ENCODE measurements around the gene AP3S2.
A peak's percentile ranks its signal among the peaks of the same experiment; 100 is the strongest.
"Not testable (repeated sequence)": the region's sequence is repeated elsewhere in the genome, so short reads cannot be mapped to it uniquely, and the experiment has no call there.

The AP3S2 gene

GRCh38 chr15:89903858-89904130, 10.0 kb upstream of the AP3S2 start:
- no peak for DNase-seq (ENCODE audit: low read depth in 2 of 2, low spot score in 1 of 2)

DNA sequence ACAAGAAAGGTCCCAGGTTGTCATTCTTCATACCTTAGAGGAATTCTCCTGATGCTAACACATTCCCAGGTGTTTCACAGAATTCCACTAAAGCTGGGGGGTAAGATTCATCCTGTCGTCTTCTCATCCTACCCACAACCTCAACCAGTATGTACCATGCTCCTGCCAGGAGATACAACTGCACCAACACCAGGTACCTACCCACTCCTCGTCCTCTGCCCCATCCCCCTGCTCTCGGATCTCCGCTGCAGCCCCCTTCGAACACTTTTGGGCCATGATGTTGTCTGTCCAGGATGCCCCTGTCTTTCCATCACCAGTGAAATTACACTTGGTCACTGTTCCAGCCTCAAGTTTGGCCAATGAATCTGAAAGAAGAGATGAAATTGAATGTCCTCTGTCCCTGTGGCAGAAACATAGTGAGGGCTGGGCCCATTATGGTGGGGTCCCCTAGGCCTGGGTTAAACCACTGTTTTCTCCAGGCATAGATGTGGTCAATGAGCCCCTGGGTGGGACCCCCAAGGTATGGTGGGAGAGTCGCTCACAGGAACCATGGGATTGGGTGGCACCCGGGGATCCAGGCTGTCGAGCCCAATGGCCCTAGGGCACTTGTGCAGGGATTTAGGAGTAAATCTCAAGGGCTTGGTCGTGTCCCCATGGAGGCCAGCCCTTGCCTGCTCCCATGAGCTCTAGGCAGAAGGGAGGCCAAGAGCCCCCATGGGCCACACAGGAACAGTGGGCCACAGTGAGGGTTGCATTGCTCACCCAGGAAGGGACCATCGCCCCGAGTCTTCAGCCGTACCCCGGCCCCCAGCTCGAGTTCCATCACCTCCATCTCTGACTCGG, 9.4 kb upstream of the AP3S2 start:
- no peak for DNase-seq (ENCODE audit: low read depth in 2 of 2, low spot score in 1 of 2)

DNA sequence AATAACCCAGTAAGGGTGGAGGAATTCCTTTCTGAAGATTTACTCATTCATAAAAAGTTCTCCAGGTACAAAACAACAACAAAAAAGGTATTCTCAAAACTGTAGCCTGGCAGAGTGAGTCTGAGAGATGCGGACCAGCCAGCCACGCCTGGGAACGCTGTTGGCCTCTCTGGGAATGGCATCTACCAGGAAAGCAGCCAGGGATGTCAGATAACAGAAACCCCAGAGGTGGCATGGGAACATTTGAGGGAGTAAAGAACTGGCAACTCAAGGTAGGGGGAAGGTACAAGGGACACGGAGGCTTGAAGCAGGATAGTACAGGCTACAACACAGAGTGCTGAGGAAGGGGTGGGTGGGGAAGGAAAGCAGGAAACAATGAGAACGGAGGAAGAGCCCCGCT, 7.1 kb upstream of the AP3S2 start:
- no peak for DNase-seq (ENCODE audit: low read depth in 2 of 2, low spot score in 1 of 2)

- no peak for DNase-seq (ENCODE audit: low read depth in 2 of 2, low spot score in 1 of 2)
Measured at GRCh38 chr15:89899951-89900567, 6.3 kb upstream of the AP3S2 start.

GRCh38 chr15:89899295-89899945, 5.6 kb upstream of the AP3S2 start:
- no peak for DNase-seq (ENCODE audit: low read depth in 2 of 2, low spot score in 1 of 2)

DNA sequence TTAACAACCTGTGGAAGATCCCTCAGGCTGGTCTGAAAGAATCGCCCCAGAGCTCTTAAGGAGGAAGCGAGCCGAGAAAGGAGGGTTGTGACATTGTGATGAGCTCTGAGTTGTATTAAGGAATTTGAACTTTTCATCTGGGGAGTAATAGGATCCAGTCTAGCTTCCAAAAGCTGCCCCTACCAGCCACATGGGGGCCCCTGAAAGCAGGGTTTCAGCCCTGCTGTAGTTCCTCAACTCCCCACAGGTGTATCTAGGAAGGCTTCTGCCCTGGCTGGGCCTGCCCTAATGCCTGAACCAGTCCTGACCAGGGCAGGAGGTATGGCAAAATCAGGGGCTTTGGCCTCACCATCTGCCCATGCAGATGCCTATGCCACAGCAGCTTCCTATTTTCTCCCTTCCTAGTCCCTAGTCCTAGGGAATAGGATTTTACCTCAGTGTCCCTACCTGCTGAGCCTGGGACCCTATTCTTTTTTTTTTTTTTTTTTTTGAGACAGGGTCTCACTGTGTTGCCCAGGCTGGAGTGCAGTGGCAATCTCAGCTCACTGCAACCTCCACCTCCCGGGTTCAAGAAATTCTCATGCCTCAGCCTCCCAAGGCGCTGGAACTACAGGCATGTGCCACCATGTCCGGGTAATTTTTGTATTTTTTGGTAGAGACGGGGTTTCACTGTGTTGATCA, 5.0 kb upstream of the AP3S2 start:
- no peak for DNase-seq (ENCODE audit: low read depth in 2 of 2, low spot score in 1 of 2)

DNA sequence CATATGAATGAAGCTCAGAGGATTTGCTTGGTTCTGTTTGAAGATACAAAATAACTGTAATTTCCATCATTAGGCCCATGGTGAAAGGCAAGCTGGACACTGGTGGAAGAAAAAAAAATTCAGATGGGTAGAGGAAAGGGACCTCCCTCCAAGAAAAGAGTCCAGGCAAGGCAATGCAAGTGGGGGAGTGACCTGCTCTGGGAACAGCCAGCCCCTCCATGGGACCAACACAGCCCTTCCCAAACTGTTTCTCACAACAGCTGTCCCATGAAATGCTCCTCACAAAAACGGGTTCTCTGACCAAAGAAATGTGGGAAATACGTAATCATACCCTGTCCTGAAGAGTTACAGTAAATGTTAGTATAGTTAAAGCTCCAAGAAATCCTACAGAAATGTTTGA, 4.4 kb upstream of the AP3S2 start:
- no peak for DNase-seq (ENCODE audit: low read depth in 2 of 2, low spot score in 1 of 2)

- DNase-seq (ENCODE audit: low read depth in 2 of 2, low spot score in 1 of 2) = no peak
Measured at GRCh38 chr15:89893027-89893426, 767 bp downstream of the AP3S2 start.

GRCh38 chr15:89888214-89888804, 5.5 kb downstream of the AP3S2 start:
- DNase-seq (ENCODE audit: low read depth in 2 of 2, low spot score in 1 of 2) = no peak

GRCh38 chr15:89885611-89886010, 8.2 kb downstream of the AP3S2 start:
- DNase-seq (ENCODE audit: low read depth in 2 of 2, low spot score in 1 of 2) = no peak

DNA sequence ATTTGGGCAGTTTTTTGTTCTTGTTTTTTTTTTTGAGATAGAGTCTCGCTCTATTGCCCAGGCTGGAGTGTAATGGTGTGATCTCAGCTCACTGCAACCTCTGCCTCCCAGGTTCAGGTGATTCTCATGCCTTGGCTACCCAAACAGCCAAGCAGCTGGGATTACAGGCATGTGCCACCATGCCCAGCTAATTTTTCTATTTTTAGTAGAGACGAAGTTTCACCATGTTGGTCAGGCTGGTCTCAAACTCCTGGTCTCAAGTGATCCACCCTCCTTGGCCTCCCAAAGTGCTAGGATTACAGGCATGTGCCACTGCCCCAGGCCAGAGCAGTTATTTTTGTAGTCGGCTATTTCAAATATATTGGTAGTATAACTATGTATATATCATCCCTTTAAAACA, 8.6 kb downstream of the AP3S2 start:
- not testable (repeated sequence) for DNase-seq (ENCODE audit: low read depth in 2 of 2, low spot score in 1 of 2)

DNA sequence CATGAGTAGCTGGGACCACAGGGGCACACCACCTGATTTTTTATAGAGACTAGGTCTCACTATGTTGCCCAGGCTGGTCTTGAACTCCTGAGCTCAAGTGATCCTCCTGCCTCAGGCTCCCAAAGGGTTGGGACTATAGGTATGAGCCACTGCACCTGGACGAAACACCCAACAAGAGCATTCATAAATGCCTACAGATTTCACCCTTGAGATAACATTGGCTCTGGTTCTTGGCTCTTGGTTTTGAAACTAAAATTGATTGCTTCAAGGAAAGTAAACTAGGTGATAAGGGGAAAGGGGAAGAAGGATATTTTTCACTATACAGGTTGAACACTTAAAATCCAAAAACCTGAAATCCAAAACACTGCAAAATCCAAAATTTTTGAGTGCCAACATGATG, 10.3 kb downstream of the AP3S2 start:
- no peak for DNase-seq (ENCODE audit: low read depth in 2 of 2, low spot score in 1 of 2)

DNA sequence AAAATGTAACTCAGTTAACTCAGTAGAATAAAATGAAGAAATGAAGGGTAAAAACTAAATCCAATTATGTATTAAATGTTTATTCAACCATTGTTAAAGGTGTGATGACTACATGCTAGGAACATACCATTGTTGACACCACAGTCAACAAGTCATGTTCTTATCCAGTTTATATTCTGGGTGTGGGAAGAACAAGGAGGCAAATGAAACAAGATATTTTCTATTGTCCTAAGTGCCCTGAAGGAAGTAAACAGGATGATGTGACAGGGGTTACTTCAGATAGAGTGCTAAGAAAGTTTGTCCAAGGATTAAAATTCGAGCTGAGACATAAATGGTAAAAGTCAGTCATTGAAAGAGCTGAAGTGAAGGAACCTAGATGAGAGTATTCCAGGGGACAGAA, 13.1 kb downstream of the AP3S2 start:
- DNase-seq (ENCODE audit: low read depth in 2 of 2, low spot score in 1 of 2) = no peak

GRCh38 chr15:89878323-89878722, 15.5 kb downstream of the AP3S2 start:
- no peak for DNase-seq (ENCODE audit: low read depth in 2 of 2, low spot score in 1 of 2)

GRCh38 chr15:89877083-89877425, 16.7 kb downstream of the AP3S2 start:
- DNase-seq (ENCODE audit: low read depth in 2 of 2, low spot score in 1 of 2) = no peak

GRCh38 chr15:89876396-89877082, 17.3 kb downstream of the AP3S2 start:
- no peak for DNase-seq (ENCODE audit: low read depth in 2 of 2, low spot score in 1 of 2)

- no peak for DNase-seq (ENCODE audit: low read depth in 2 of 2, low spot score in 1 of 2)
Measured at GRCh38 chr15:89875741-89876140, 18.1 kb downstream of the AP3S2 start.

GRCh38 chr15:89874926-89875564, 18.7 kb downstream of the AP3S2 start:
- DNase-seq (ENCODE audit: low read depth in 2 of 2, low spot score in 1 of 2) = peak; percentile 57 to 62

- DNase-seq (ENCODE audit: low read depth in 2 of 2, low spot score in 1 of 2) = no peak
Measured at GRCh38 chr15:89870688-89871288, 23.0 kb downstream of the AP3S2 start.

- no peak for DNase-seq (ENCODE audit: low read depth in 2 of 2, low spot score in 1 of 2)
Measured at GRCh38 chr15:89870006-89870405, 23.8 kb downstream of the AP3S2 start.

Measured in stimulated activated CD8-positive, alpha-beta memory T cell treated with anti-CD3 and anti-CD28 coated beads, Interleukin-4, amount 100 ng/mL, for 1 hour (primary cell).